ENCODE data around the gene CAGE1.

CAGE1 gene

GRCh38 chr6:7391151-7391550, 1.6 kb upstream of the CAGE1 start:
- TF ChIP-seq, protein P1, sequence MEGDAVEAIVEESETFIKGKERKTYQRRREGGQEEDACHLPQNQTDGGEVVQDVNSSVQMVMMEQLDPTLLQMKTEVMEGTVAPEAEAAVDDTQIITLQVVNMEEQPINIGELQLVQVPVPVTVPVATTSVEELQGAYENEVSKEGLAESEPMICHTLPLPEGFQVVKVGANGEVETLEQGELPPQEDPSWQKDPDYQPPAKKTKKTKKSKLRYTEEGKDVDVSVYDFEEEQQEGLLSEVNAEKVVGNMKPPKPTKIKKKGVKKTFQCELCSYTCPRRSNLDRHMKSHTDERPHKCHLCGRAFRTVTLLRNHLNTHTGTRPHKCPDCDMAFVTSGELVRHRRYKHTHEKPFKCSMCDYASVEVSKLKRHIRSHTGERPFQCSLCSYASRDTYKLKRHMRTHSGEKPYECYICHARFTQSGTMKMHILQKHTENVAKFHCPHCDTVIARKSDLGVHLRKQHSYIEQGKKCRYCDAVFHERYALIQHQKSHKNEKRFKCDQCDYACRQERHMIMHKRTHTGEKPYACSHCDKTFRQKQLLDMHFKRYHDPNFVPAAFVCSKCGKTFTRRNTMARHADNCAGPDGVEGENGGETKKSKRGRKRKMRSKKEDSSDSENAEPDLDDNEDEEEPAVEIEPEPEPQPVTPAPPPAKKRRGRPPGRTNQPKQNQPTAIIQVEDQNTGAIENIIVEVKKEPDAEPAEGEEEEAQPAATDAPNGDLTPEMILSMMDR (IDR thresholded peaks at IDR 0.05; ENCODE audit: low read depth, low read length): no peak
- H3K4me3 ChIP-seq (ENCODE audit: low read depth, low read length): peak overlapping the region; percentile 90

GRCh38 chr6:7390226-7390878, 810 bp upstream of the CAGE1 start:
- TF ChIP-seq, protein P1 (IDR thresholded peaks at IDR 0.05; ENCODE audit: low read depth, low read length): no peak
- peak overlapping the region; percentile 90 for H3K4me3 ChIP-seq (ENCODE audit: low read depth, low read length)

DNA sequence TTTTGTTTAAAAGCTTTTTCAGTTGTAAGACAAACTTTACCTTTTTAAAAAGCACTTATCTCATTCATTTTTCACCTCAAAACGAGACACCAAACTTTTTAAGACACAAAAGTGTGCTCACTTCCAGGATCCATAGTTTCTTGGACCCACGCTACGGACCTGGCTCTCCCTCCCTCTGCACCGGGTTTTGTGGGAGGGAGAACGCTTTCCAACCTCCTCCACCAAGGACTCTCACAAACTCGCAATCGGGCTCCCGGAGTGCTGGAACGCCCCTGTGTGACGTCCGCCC, 436 bp downstream of the CAGE1 start:
- TF ChIP-seq, protein P1 (IDR thresholded peaks at IDR 0.05; ENCODE audit: low read depth, low read length): no peak
- H3K4me3 ChIP-seq (ENCODE audit: low read depth, low read length): peak overlapping the region; percentile 90

DNA sequence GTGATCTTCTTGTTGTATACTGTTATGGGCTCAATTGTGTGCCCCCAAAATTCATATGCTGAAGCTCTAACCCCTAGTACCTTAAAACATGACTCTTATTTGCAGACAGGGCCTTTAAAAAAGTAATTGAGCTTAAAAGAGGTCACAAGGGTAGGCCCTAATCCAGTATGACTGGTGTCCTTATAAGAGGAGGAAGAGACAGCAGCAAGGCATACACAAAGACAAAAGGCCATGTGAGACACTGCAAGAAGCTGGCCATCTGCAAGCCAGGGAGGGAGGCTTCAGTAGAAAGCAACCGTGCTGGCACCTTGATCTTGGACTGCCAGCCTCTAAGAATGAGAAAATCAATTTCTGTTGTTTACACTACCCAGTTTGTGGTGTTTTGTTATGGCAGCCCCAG, 8.4 kb downstream of the CAGE1 start:
- H3K4me3 ChIP-seq (ENCODE audit: low read depth, low read length): no peak overlapping the region
- TF ChIP-seq, protein P1 (IDR thresholded peaks at IDR 0.05; ENCODE audit: low read depth, low read length): no peak

DNA sequence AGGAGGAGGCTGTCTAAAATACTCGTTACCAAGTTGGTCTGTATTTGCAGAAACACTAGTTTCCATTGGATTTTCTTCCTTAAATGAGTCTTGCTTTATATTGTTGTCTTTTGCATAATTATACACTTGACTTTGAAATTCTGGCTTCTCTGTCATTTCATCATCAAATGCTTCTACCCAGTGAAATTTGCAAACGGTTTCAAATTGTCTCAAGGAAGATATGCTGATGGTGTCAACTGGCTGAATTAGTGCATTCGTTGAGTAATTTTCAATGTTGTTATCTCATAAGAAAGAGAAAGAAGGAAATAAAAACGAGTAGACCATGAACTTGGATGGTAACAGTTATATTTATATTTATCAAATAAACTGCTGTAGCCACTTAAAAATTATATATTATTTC, 10.8 kb downstream of the CAGE1 start:
- TF ChIP-seq, protein P1 (IDR thresholded peaks at IDR 0.05; ENCODE audit: low read depth, low read length): no peak
- no peak overlapping the region for H3K4me3 ChIP-seq (ENCODE audit: low read depth, low read length)

- TF ChIP-seq, protein P1 (IDR thresholded peaks at IDR 0.05; ENCODE audit: low read depth, low read length): no peak
- no peak overlapping the region for H3K4me3 ChIP-seq (ENCODE audit: low read depth, low read length)
Measured at GRCh38 chr6:7377961-7378360, 11.6 kb downstream of the CAGE1 start.

- H3K4me3 ChIP-seq (ENCODE audit: low read depth, low read length): no peak overlapping the region
- TF ChIP-seq, protein P1 (IDR thresholded peaks at IDR 0.05; ENCODE audit: low read depth, low read length): no peak
Measured at GRCh38 chr6:7373739-7374138, 15.8 kb downstream of the CAGE1 start.

All from WI38 (cell line).